ENCODE data around the gene FAF1. TPM values are rescaled to one million over a fixed set of nuclear protein-coding genes. Genes with fewer than 3 reads are reported as not detected.

The FAF1 gene
- total and polyA plus RNA-seq, 9 donors = 23.1 to 76.0 (median 57.1) TPM

DNA sequence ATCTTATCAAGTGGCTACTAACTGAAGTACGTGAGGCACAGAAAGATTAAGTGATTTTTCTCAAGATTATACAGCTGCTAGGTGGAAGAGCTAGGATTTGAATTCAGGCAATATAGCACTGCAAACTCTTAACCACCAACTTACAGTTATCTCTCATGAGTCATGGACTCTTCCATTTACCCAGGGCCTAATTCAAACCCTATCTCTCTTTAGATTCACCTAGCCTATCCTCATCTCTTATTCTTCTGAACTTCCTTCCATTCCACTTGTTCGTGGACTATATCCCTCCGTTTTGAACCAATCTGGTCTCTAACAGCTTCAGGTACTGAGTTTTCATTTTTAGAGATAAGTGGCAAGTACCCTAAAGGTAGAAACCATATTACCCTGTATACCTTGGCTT is 444.0 kb downstream of the FAF1 start:
- intact Hi-C loops (cut with DNase I) = no loop called here
- no peak overlapping the region for H3K27ac ChIP-seq
- no peak overlapping the region for H3K4me3 ChIP-seq
- TF ChIP-seq POLR2A (IDR thresholded peaks at IDR 0.05) = no peak
- TF ChIP-seq, protein P1, sequence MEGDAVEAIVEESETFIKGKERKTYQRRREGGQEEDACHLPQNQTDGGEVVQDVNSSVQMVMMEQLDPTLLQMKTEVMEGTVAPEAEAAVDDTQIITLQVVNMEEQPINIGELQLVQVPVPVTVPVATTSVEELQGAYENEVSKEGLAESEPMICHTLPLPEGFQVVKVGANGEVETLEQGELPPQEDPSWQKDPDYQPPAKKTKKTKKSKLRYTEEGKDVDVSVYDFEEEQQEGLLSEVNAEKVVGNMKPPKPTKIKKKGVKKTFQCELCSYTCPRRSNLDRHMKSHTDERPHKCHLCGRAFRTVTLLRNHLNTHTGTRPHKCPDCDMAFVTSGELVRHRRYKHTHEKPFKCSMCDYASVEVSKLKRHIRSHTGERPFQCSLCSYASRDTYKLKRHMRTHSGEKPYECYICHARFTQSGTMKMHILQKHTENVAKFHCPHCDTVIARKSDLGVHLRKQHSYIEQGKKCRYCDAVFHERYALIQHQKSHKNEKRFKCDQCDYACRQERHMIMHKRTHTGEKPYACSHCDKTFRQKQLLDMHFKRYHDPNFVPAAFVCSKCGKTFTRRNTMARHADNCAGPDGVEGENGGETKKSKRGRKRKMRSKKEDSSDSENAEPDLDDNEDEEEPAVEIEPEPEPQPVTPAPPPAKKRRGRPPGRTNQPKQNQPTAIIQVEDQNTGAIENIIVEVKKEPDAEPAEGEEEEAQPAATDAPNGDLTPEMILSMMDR (IDR thresholded peaks at IDR 0.05) = no peak
- no peaks in the 10 kb centered on the region for H3K36me3 ChIP-seq
- no peaks in the 10 kb centered on the region for H3K4me1 ChIP-seq (ENCODE audit: insufficient read depth)
- DNase-seq = no peak
- H3K27me3 ChIP-seq = no peaks in the 10 kb centered on the region
- 97 to 98% (median 98%) methylated on average over 3 of the region's 3 CpGs for WGBS, 3 donors
- no peaks in the 10 kb centered on the region for H3K9me3 ChIP-seq

- DNase-seq = no peak
- H3K36me3 ChIP-seq = no peaks in the 10 kb centered on the region
- H3K4me3 ChIP-seq = no peak overlapping the region
- H3K9me3 ChIP-seq = no peaks in the 10 kb centered on the region
- TF ChIP-seq, protein P1 (IDR thresholded peaks at IDR 0.05) = no peak
- TF ChIP-seq EP300 (IDR thresholded peaks at IDR 0.05) (no peak), POLR2A (IDR thresholded peaks at IDR 0.05) (no peak)
- no peaks in the 10 kb centered on the region for H3K27me3 ChIP-seq
- no peak overlapping the region for H3K27ac ChIP-seq
- no peaks in the 10 kb centered on the region for H3K4me1 ChIP-seq (ENCODE audit: insufficient read depth)
- intact Hi-C loops (cut with DNase I) = no loop called here
Measured at GRCh38 chr1:50508040-50508586, 452.0 kb downstream of the FAF1 start.

DNA sequence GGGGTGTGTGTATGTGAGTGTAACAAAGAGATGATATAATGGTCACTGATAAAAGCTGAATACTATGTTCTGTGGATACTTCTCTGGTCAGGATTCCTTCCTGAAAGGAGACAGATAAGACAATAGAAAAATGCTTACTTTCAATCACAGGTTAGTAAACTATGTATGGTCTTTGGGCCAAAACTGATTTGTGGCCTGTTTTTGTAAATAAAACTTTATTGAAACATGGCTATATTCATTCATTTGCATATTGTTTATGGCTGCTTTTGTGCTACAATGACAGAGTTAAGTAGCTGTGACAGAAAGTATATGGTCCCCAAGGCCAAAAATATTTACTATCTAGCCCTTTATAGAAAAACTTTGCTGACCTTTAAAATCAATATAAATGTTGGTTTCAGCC is 454.6 kb downstream of the FAF1 start:
- DNase-seq = no peak
- Histone ChIP-seq H3K9me3 (no peaks in the 10 kb centered on the region), H3K4me1 (ENCODE audit: insufficient read depth) (no peaks in the 10 kb centered on the region), H3K4me3 (no peak overlapping the region), H3K27me3 (no peaks in the 10 kb centered on the region), H3K27ac (no peak overlapping the region), H3K36me3 (no peaks in the 10 kb centered on the region)
- TF ChIP-seq POLR2A (IDR thresholded peaks at IDR 0.05) = no peak
- TF ChIP-seq, protein P1 (IDR thresholded peaks at IDR 0.05) = no peak
- no peak for TF ChIP-seq EP300 (IDR thresholded peaks at IDR 0.05)
- intact Hi-C loops (cut with DNase I) = no loop called here

DNA sequence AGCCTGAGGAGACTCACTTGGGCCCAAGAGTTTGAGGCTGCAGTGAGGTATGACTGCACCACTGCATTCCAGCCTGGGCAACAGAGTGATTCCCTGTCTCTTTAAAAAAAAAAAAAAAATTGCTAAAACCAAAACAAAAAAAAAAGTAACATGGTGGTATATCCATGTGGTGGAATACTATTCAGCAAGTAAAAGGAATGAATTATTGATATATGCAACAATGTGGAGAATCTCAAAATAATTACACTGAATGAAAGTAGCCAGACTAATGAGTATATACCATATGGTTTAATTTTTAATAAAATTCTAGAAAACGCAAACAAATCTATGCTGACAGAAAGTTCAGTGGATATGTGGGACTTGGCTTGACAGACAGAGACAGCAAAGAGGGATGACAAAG is 456.6 kb downstream of the FAF1 start:
- H3K9me3 ChIP-seq = no peaks in the 10 kb centered on the region
- DNase-seq = no peak
- intact Hi-C loops (cut with DNase I) = no loop called here
- H3K36me3 ChIP-seq = no peaks in the 10 kb centered on the region
- H3K27ac ChIP-seq = no peak overlapping the region
- 96 to 100% (median 98%) methylated on average over 1 of the region's 1 CpG for WGBS, 3 donors
- H3K27me3 ChIP-seq = no peaks in the 10 kb centered on the region
- no peaks in the 10 kb centered on the region for H3K4me1 ChIP-seq (ENCODE audit: insufficient read depth)
- TF ChIP-seq POLR2A (IDR thresholded peaks at IDR 0.05) (no peak), EP300 (IDR thresholded peaks at IDR 0.05) (no peak)
- TF ChIP-seq, protein P1 (IDR thresholded peaks at IDR 0.05) = no peak
- H3K4me3 ChIP-seq = no peak overlapping the region

Data from ovary (tissue), 9 donors.